GM12878 (cell line): ENCODE measurements around the gene NASP. TPM values are rescaled to one million over a fixed set of nuclear protein-coding genes. Genes with fewer than 3 reads are reported as not detected.

Experiments
- ATAC-seq: fragments of 200-7000 bp; cut with Tn5 transposase; 3 replicates; pipeline ENCODE4 v1.9.1; 2020; ENCODE audit warnings: mild to moderate bottlenecking, moderate library complexity
- BruUV-seq: library from RNA; stranded (reverse); fragments of 400-500 nt; replicated peaks from 2 replicates; lab custom pipeline; 2021; lab: Mats Ljungman, UMichigan
- CTCF ChIA-PET: fragments of 300-600 bp; sonication (Branson Sonifier 250); formaldehyde crosslinking; extraction: SDS; loops from one replicate; lab custom pipeline; 2021; ENCODE audit warnings: inconsistent platforms; lab: Yijun Ruan, JAX
- POLR2A ChIA-PET: fragments of 350-600 bp; formaldehyde crosslinking; extraction: SDS; loops from one replicate; lab custom pipeline; 2021; ENCODE audit warnings: inconsistent platforms; lab: Charles Lee
- RAD21 ChIA-PET: fragments of 300-600 bp; sonication (Branson Sonifier 250); formaldehyde crosslinking; loops from one replicate; lab custom pipeline; 2023; ENCODE audit warnings: antibody characterized with exemption; ENCODE audit not compliant: unreplicated experiment; lab: Charles Lee
- SMC1A ChIA-PET: fragments of 300-600 bp; sonication (Branson Sonifier 250); formaldehyde crosslinking; loops from one replicate; lab custom pipeline; 2023; ENCODE audit not compliant: unreplicated experiment, uncharacterized antibody; lab: Charles Lee
- DNase-seq: peaks from one replicate; pipeline ENCODE4 v3.0.0-alpha.2; 2011; ENCODE audit warnings: low read depth, low spot score
- FAIRE-seq: peaks from 3 replicates; lab custom pipeline; 2011; peaks lifted over from hg19 to GRCh38; lab: Jason Lieb, UNC
- H2AFZ ChIP-seq: 2 replicates; pipeline ENCODE4 v1.6.0; 2011; ENCODE audit warnings: low read depth, low read length, control low read depth; ENCODE audit not compliant: control insufficient read depth
- H3K27ac ChIP-seq: 2 replicates; pipeline ENCODE4 v1.5.1; 2011; ENCODE audit warnings: control low read depth; ENCODE audit not compliant: control insufficient read depth, insufficient read depth
- H3K27me3 ChIP-seq, 2 experiments: replicated peaks in 1 of 2; 2 replicates each; pipeline versions ENCODE4 v1.6.0 to v1.6.1; 2011; ENCODE audit warnings: low read length in 1 of 2; ENCODE audit not compliant: control insufficient read depth in 2 of 2, insufficient read depth in 2 of 2
- H3K36me3 ChIP-seq, 2 experiments: 2 replicates each; pipeline ENCODE4 v1.5.1; 2011; ENCODE audit warnings: low read length in 1 of 2; ENCODE audit not compliant: control insufficient read depth in 2 of 2, insufficient read depth in 2 of 2
- H3K4me1 ChIP-seq: 2 replicates; pipeline ENCODE4 v1.6.1; 2011; ENCODE audit warnings: mild to moderate bottlenecking, low read length, moderate library complexity, mixed read lengths; ENCODE audit not compliant: control insufficient read depth, insufficient read depth
- H3K4me2 ChIP-seq: 2 replicates; pipeline ENCODE4 v1.6.0; 2011; ENCODE audit warnings: control low read depth; ENCODE audit not compliant: control insufficient read depth, insufficient read depth
- H3K4me3 ChIP-seq: fragments of 200-600 bp; sonication (generic); 2 replicates; pipeline ENCODE4 v1.5.1; 2016
- H3K79me2 ChIP-seq: 2 replicates; pipeline ENCODE4 v1.6.0; 2011; ENCODE audit warnings: low read length; ENCODE audit not compliant: control insufficient read depth, insufficient read depth
- H3K9ac ChIP-seq: 2 replicates; pipeline ENCODE4 v1.8.0; 2011; ENCODE audit warnings: low read length, control low read depth, mixed read lengths; ENCODE audit not compliant: control insufficient read depth, insufficient read depth
- H3K9me3 ChIP-seq: replicated peaks from 3 replicates; pipeline ENCODE4 v1.5.1; 2011; ENCODE audit warnings: mild to moderate bottlenecking, low read length; ENCODE audit not compliant: control insufficient read depth, insufficient read depth
- H4K20me1 ChIP-seq: 2 replicates; pipeline ENCODE4 v1.6.0; 2011; ENCODE audit not compliant: control insufficient read depth, insufficient read depth
- BCL11A ChIP-seq: IDR thresholded peaks from 2 replicates; pipeline ENCODE4 v1.6.1; 2011; ENCODE audit warnings: low read depth, low read length
- IKZF1 ChIP-seq: fragments of 450-650 bp; conservative IDR thresholded peaks from 2 replicates; pipeline ENCODE4 v1.6.1; 2017; ENCODE audit warnings: antibody characterized with exemption, mild to moderate bottlenecking
- KAT2A ChIP-seq: conservative IDR thresholded peaks from 2 replicates; pipeline ENCODE4 v1.6.1; 2011; ENCODE audit warnings: low read depth, low read length; ENCODE audit not compliant: control insufficient read depth
- MTA2 ChIP-seq: fragments of 450-650 bp; IDR thresholded peaks from 2 replicates; pipeline ENCODE4 v1.6.1; 2016; ENCODE audit warnings: low read depth, mild to moderate bottlenecking, moderate library complexity
- NFYB ChIP-seq: IDR thresholded peaks from 2 replicates; pipeline ENCODE4 v1.6.1; 2011; ENCODE audit warnings: low read depth, mild to moderate bottlenecking, low read length, improper control_type of control experiment, moderate library complexity; ENCODE audit not compliant: insufficient read depth
- NKRF ChIP-seq: fragments of 450-650 bp; conservative IDR thresholded peaks from 2 replicates; pipeline ENCODE4 v1.6.1; 2017; ENCODE audit warnings: mild to moderate bottlenecking, moderate library complexity
- NR2C2 ChIP-seq: IDR thresholded peaks from 2 replicates; pipeline ENCODE4 v1.6.1; 2011; ENCODE audit warnings: borderline replicate concordance, low read depth; ENCODE audit not compliant: control insufficient read depth, insufficient read length
- NR2F1 ChIP-seq: fragments of 450-650 bp; conservative IDR thresholded peaks from 2 replicates; pipeline ENCODE4 v1.6.1; 2017; ENCODE audit warnings: mild to moderate bottlenecking
- NRF1 ChIP-seq: conservative IDR thresholded peaks from 2 replicates; pipeline ENCODE4 v1.6.1; 2011; ENCODE audit warnings: mild to moderate bottlenecking, low read depth, low read length, improper control_type of control experiment
- SMC3 ChIP-seq: IDR thresholded peaks from 2 replicates; pipeline ENCODE4 v1.6.1; 2011; ENCODE audit warnings: low read length, improper control_type of control experiment, borderline replicate concordance
- SP1 ChIP-seq: IDR thresholded peaks from one replicate; pipeline ENCODE4 v1.6.1; 2011; ENCODE audit warnings: low read depth, low read length
- SREBF1 ChIP-seq: IDR thresholded peaks from 2 replicates; pipeline ENCODE4 v1.6.1; 2012; ENCODE audit warnings: mild to moderate bottlenecking, low read length
- SRF ChIP-seq, 2 experiments: IDR thresholded peaks; 2 replicates each; pipeline ENCODE4 v1.6.1; 2011; ENCODE audit warnings: low read depth in 2 of 2, low read length in 2 of 2, mild to moderate bottlenecking in 1 of 2, moderate library complexity in 1 of 2
- ZNF217 ChIP-seq: fragments of 450-650 bp; IDR thresholded peaks from 2 replicates; pipeline ENCODE4 v1.6.1; 2017; ENCODE audit warnings: antibody characterized with exemption, mild to moderate bottlenecking
- WGBS: methylation state at CpG from one replicate; pipeline ENCODE4 v1.1.6; 2016; ENCODE audit warnings: low lambda C conversion rate; ENCODE audit not compliant: insufficient replicate concordance, insufficient coverage; ENCODE audit errors: missing lambda C conversion rate; 5-methylcytosine and 5-hydroxymethylcytosine counted together
- in situ Hi-C: fragments of 300-500 bp; cut with MboI; formaldehyde crosslinking; loops from 9 replicates; pipeline ENCODE4 v1.14.3; 2018; ENCODE audit warnings: mixed read lengths
- intact Hi-C: fragments of 100-400 bp; cut with micrococcal nuclease; formaldehyde crosslinking; loops from one replicate; pipeline ENCODE4 v1.14.2; 2022; ENCODE audit not compliant: unreplicated experiment
- polyA plus RNA-seq, 11 experiments: library from polyadenylated mRNA; depleted of rRNA in 4 of 11; unstranded in 6 of 11; stranded (reverse) in 5 of 11; fragments of >200 nt; fragmentation: Nextera tagmentation in 4 of 11; fragmentation: Illumina TruSeq in 1 of 11; extraction: Ambion mirVana in 4 of 11; extraction: Trizol in 1 of 11; gene quantifications; 1 replicate in 1 of 11; 2 replicates in 10 of 11; pipeline versions ENCODE4 v1.2.1 to v1.2.3, GENCODE V29; 2011 to 2016; ENCODE audit warnings: inconsistent platforms in 2 of 11, missing spikeins in 2 of 11, low read depth in 1 of 11
- total RNA-seq, 4 experiments: library from RNA; depleted of rRNA in 3 of 4; stranded (reverse); fragments of >200 nt in 3 of 4; fragmentation: Illumina TruSeq in 1 of 4; extraction: Trizol in 1 of 4; gene quantifications; 2 replicates each; pipeline versions ENCODE4 v1.2.1 to v1.2.3, GENCODE V29; 2013 to 2021
- TF ChIP-seq, protein P1 (sequence below): IDR thresholded peaks from 2 replicates; pipeline ENCODE4 v1.6.1; 2012; ENCODE audit warnings: low read depth, low read length, improper control_type of control experiment

Gene NASP
- total and polyA plus RNA-seq, 10 of the 15 experiments (the other 5 are each of a cell fraction or from before 2014, with no cell fraction given): 111 to 321 (median 205) TPM

- POLR2A ChIA-PET: interaction anchor here (0.6 to 1.0 kb wide), 3 partner anchors 22 to 79 kb away, joined by 5 to 7 read pairs (median 5); no protein-coding TSS in a partner anchor
- SMC1A ChIA-PET: interaction anchor here (0.5 to 2.0 kb wide), 3 partner anchors 12 to 27 kb away, joined by 3 to 13 read pairs (median 6); no protein-coding TSS in a partner anchor
- H4K20me1 ChIP-seq: no peaks in the 10 kb centered on the region
- peaks cover 16 to 55% of the 10 kb centered on the region in 2 experiments for H3K36me3 ChIP-seq
- BruUV-seq: no TSS peak
- H2AFZ ChIP-seq: no peak overlapping the region
- 93% methylated on average over 3 of the region's 3 CpGs for WGBS
- H3K9me3 ChIP-seq: no peaks in the 10 kb centered on the region
- CTCF ChIA-PET: interaction anchor here (0.6 to 1.5 kb wide), 3 partner anchors 18 to 522 kb away, joined by 3 to 5 read pairs (median 3); no protein-coding TSS in a partner anchor
- no peak overlapping the region for H3K27ac ChIP-seq
- RAD21 ChIA-PET: no interaction called here
- ATAC-seq (no peak), FAIRE-seq (no peak), DNase-seq (no peak)
- intact Hi-C loops: no loop called here
- peaks cover 4% of the 10 kb centered on the region for H3K79me2 ChIP-seq
- H3K4me3 ChIP-seq: no peak overlapping the region
- TF ChIP-seq SP1 (no peak), NRF1 (no peak), ZNF217 (no peak), SRF (IDR thresholded peaks at IDR 0.05; ENCODE audit: low read depth in 2 of 2, low read length in 2 of 2) (no peak), MTA2 (no peak), NR2F1 (no peak), SREBF1 (no peak)
- TF ChIP-seq, all 136 proteins: peak for 0
- Histone ChIP-seq H3K9ac (no peak overlapping the region), H3K27me3 (no peaks in the 10 kb centered on the region), H3K4me2 (no peak overlapping the region), H3K4me1 (no peaks in the 10 kb centered on the region)
- in situ Hi-C loops: no loop called here
Measured at GRCh38 chr1:45656573-45657226, 72.9 kb downstream of the NASP start.

DNA sequence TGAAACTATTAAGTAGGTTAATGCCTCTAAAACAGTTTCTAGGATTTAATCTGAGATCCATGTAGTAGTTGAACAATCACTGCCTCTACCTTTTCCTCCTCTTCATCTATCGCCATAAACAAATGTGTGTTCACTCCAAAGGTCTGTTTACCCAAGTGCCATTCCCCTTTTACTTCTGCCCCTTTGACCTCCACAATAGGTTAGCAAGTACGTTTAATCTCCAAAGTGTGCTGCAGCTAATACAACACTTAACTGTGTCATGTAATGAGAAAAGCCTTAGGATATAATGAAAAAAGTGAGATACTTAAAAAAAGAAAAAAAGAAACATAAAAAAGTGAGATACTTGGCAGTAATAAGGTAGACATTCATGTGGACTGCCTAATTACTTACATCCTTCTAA is 74.3 kb downstream of the NASP start:
- ChIA-PET POLR2A (interaction anchor here (0.5 kb wide), 1 partner anchor 16 kb away, joined by 3 read pairs; no protein-coding TSS in a partner anchor), CTCF (interaction anchor here (1.2 to 1.5 kb wide), 2 partner anchors 17 to 19 kb away, joined by 3 to 5 read pairs; no protein-coding TSS in a partner anchor), SMC1A (interaction anchor here (2.0 kb wide), 1 partner anchor 24 kb away, joined by 4 read pairs; no protein-coding TSS in a partner anchor), RAD21 (no interaction called here)
- in situ Hi-C loops: no loop called here
- Histone ChIP-seq H3K27me3 (no peaks in the 10 kb centered on the region), H3K4me3 (no peak overlapping the region), H2AFZ (no peak overlapping the region), H3K4me2 (no peak overlapping the region), H3K4me1 (no peaks in the 10 kb centered on the region), H3K9ac (no peak overlapping the region), H4K20me1 (no peaks in the 10 kb centered on the region), H3K36me3 (peaks cover 16 to 49% of the 10 kb centered on the region in 2 experiments), H3K79me2 (peaks cover 16% of the 10 kb centered on the region), H3K27ac (no peak overlapping the region), H3K9me3 (no peaks in the 10 kb centered on the region)
- intact Hi-C loops: no loop called here
- BruUV-seq: no TSS peak
- ATAC-seq (no peak), DNase-seq (no peak), FAIRE-seq (no peak)
- 96% methylated on average over 2 of the region's 2 CpGs for WGBS
- TF ChIP-seq NFYB: no peak
- no peak for TF ChIP-seq IKZF1
- TF ChIP-seq NKRF: no peak
- TF ChIP-seq, protein P1, sequence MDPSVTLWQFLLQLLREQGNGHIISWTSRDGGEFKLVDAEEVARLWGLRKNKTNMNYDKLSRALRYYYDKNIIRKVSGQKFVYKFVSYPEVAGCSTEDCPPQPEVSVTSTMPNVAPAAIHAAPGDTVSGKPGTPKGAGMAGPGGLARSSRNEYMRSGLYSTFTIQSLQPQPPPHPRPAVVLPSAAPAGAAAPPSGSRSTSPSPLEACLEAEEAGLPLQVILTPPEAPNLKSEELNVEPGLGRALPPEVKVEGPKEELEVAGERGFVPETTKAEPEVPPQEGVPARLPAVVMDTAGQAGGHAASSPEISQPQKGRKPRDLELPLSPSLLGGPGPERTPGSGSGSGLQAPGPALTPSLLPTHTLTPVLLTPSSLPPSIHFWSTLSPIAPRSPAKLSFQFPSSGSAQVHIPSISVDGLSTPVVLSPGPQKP: no peak
- TF ChIP-seq BCL11A: no peak
- no peak for TF ChIP-seq SMC3
- no peak for TF ChIP-seq KAT2A
- no peak for TF ChIP-seq NR2C2
